ENCODE measurements around the gene B3GNT2. TPM values are rescaled to one million over a fixed set of nuclear protein-coding genes. Genes with fewer than 3 reads are reported as not detected.
"Not testable (repeated sequence)": the region's sequence is repeated elsewhere in the genome, so short reads cannot be mapped to it uniquely, and the experiment has no call there.

The B3GNT2 gene, protein sequence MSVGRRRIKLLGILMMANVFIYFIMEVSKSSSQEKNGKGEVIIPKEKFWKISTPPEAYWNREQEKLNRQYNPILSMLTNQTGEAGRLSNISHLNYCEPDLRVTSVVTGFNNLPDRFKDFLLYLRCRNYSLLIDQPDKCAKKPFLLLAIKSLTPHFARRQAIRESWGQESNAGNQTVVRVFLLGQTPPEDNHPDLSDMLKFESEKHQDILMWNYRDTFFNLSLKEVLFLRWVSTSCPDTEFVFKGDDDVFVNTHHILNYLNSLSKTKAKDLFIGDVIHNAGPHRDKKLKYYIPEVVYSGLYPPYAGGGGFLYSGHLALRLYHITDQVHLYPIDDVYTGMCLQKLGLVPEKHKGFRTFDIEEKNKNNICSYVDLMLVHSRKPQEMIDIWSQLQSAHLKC
- total RNA-seq = 10.2 and 12.2 TPM in 2 replicates
- 6.4 TPM for polyA plus RNA-seq (2012)

DNA sequence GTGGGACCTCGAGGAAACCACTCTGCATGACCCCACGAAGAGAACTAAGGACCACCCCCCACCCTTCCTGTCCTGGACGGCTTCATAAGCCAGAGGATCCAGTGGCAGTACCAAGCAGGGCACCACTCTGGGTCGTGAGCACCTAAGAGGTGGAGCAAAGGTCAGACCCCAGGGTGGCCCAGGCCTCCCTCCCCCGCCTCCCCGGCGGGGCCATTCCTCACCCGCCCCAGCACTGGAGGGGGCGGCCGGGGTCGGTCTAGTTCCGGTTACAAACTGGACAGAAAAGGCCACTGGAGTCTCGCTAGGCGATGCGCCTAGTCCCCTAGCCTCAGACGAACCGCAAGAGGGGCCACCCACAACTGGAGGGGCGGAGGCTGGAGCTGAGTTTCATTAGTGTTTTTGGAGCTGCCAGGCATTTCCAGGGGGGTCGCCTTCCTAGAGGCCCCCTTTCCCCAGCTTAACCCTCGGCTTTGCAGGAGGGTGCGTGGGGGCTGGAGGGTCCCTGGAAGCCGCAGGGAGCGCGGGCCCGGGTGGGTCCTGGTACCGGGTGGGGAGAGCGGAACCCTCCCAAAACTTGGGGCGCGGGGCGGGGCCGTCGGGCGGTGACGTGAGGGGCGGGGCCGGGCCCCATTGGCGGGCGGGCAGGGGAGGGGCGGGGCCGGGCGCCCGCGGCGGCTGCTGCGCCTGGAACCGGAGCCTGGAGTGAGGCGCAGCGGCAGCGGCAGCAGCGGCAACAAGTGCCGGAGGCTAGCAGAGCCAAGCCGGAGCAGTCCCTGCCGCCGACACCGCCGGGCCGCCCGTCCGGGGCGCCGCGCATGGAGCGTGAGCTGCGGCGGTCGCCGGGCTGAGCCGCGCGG lies at the start of gene B3GNT2:
B3GNT2 (plus strand) TSS at position 695 of the 857 bp plus-strand sequence. CDS start 26,106 bp downstream, outside the sequence.
- peak; percentile 82 for DNase-seq (ENCODE audit: low read depth)

DNA sequence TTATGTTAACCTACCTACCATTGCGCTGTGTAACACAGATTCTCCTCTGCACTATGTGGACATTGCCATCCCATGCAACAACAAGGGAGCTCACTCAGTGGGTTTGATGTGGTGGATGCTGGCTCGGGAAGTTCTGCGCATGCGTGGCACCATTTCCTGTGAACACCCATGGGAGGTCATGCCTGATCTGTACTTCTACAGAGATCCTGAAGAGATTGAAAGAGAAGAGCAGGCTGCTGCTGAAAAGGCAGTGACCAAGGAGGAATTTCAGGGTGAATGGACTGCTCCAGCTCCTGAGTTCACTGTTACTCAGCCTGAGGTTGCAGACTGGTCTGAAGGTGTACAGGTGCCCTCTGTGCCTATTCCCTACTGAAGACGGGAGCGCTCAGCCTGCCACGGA lies 49.1 kb upstream of the B3GNT2 start:
- DNase-seq (ENCODE audit: low read depth) = not testable (repeated sequence)

- DNase-seq (ENCODE audit: low read depth) = no peak
Measured at GRCh38 chr2:62147610-62148301, 48.2 kb upstream of the B3GNT2 start.

DNA sequence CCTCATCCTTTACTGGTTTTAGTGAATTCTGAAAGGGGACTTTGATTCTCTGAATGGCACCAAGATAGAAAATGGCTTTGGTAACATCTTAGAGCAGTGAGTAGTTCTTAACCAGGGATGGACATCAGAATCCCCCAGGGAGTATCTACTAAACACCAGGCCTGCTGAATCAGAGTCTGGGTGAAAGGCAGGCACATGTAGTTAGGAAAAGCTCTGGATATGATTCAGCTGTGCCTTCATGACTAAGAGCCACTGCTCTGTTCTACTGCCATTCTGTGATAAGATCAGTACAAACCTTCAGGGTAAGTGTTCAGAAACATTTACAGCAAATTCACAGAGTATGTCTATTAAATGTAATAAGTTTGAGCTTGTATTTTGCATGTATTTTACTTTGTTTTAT lies 46.2 kb upstream of the B3GNT2 start:
- DNase-seq (ENCODE audit: low read depth) = peak; percentile 80

DNA sequence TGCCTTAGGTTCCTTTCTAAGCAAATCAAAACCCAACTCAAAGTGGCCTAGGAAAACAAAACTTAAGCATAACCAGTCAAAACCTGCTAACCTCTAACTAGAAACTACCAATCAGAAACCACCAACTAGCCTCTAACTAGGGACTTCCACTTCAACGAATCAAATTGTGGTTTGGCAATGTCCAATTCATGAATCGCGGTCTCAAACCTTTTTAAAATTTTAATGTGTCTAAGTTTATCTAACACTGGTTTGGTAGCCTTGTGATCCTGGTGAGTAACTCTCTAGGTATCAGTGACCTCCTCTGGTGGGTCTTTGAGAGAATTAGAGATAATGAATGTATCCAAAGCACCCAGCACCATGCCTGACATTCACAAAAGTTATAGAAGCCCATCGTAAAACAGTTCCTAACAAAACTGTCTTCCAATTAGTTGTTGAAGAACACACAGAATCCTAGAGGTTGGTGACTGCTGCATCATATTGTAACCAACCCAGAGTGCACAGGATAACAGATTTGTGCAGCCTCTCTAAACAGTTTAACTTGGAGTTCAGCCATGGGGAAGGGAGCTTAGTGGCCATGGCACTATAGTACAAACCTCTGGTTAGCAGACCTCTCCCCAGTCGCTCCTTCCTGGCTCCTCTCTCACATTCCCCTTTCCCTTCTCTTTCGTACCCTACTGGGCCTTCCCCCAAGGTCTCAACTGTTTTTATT lies 45.2 kb upstream of the B3GNT2 start:
- DNase-seq (ENCODE audit: low read depth) = no peak

DNA sequence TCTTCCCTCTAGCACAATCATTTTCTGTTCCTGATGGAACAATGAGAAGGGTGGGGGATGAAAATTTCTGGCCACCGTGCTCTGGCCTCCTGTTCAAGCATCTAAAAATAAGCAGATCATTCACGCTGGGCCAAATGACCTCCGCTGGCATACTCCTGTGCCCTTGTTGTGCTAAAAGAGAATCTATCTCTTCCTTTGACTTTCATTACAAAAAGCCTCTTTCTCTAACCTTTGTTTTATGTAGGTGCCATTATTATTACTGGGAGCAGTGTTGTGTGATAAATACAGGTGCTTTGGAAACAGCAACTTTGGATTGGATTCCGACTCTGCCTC lies 44.6 kb upstream of the B3GNT2 start:
- DNase-seq (ENCODE audit: low read depth) = no peak

GRCh38 chr2:62152000-62152399 lies 43.9 kb upstream of the B3GNT2 start:
- DNase-seq (ENCODE audit: low read depth) = no peak

- DNase-seq (ENCODE audit: low read depth) = peak; percentile 27
Measured at GRCh38 chr2:62156861-62157496, 38.9 kb upstream of the B3GNT2 start.

- no peak for DNase-seq (ENCODE audit: low read depth)
Measured at GRCh38 chr2:62158444-62159121, 37.3 kb upstream of the B3GNT2 start.

- DNase-seq (ENCODE audit: low read depth) = not testable (repeated sequence)
Measured at GRCh38 chr2:62160691-62161090, 35.2 kb upstream of the B3GNT2 start.

DNA sequence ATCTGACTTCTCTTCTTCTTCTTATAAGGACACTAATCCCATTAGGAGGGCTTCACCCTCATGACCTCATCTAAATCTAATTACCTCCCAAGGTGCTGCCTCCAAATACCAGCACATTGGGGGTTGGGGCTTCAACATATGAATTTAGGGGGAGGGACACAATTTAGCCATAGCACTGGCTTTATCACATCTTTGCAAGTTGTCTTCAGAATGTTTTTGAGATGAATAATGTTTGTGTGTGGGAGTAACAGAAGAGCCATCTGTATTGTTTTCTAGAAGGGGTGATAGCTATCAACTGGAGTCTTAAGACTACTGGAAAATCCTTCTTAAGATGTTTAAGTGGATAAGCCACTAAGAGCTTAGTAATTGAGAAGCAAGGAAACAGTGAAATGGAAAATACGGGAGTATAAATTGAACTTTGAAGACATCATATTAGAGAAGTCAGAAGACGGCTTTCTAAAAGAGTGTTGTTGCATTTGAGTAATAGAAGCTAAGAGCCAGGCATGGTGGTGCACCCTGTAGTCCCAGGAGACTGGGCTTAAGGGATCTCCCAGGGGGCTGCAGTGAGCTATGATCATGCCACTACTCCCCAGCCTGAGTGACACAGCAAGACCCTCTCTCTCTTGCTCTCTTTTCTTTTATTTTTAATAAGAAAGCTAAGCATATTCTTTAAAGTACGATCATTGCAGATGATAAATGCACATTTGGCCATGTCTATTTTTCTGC lies 32.6 kb upstream of the B3GNT2 start:
- DNase-seq (ENCODE audit: low read depth) = no peak

DNA sequence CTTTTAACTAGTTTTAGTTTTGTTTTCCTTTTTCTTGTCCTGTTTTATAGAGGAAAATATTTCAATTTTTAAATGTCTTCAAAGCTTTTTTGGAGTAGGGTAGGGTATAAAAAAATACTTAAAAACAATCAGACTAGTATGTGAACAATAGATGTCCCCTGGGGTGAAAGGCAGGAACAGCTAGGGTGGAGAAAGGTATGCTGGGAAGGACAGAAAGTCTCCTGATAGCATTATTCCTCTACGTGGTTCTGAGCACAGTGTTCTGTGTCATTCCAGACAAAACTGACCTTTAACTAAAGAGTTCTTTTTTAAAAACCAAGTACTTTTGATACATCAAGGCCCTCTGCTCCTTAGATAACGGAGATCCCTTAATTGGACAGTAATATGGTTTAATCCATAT lies 32.1 kb upstream of the B3GNT2 start:
- DNase-seq (ENCODE audit: low read depth) = no peak

DNA sequence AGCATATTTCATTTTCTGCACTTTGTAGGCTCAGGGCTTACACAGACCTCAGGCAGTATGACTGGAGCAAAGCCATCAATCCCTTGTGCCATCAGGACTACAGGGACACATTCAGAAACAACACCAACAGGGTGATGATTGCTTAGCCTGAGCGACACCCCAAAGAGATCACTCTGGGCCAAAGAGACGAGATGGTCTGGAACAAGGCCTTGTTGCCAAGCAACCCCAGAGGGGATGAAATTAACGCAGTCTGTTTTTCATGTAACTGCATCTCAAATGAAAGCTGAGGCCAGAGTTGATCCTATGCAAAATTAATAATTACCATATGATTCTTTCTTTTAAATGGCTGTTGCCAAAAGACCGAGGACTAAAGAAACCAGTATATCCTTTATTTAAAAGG lies 20.2 kb upstream of the B3GNT2 start:
- no peak for DNase-seq (ENCODE audit: low read depth)

- no peak for DNase-seq (ENCODE audit: low read depth)
Measured at GRCh38 chr2:62176801-62177200, 19.1 kb upstream of the B3GNT2 start.

GRCh38 chr2:62177392-62178049 lies 18.4 kb upstream of the B3GNT2 start:
- DNase-seq (ENCODE audit: low read depth) = no peak

GRCh38 chr2:62178741-62179271 lies 17.1 kb upstream of the B3GNT2 start:
- peak; percentile 50 for DNase-seq (ENCODE audit: low read depth)

GRCh38 chr2:62180975-62181374 lies 14.9 kb upstream of the B3GNT2 start:
- DNase-seq (ENCODE audit: low read depth) = no peak

DNA sequence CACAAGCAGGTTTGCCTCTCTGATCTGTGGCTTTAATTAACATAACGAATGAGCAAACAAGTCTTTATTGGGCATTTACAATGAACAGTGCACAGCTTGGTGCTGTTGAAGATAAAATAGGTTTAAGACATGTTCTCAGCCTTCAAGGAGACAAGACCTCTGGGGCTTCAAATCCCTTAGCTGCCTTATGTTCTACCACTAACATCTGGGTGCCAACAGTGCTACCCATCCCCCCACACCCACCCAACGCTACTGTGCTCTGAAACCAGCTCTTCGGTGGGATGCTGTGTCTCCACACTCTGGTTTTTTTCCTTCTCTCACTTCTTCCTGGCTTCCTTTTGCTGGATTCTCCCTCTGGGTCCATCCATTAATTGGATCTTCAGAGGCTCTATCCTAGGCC lies 14.1 kb upstream of the B3GNT2 start:
- DNase-seq (ENCODE audit: low read depth) = no peak

Measured in myocyte (in vitro differentiated cells).